HAP-1 (cell line): ENCODE data around the gene ZNF280C.

Source experiments
- DNase-seq, 2 experiments: peaks; one replicate each; pipeline ENCODE4 v3.0.0-alpha.2; 2016 to 2020; ENCODE audit warnings: low spot score in 2 of 2
- H3K27me3 ChIP-seq: fragments of 250-450 bp; sonication (Bioruptor Pico); 2 replicates; pipeline ENCODE4 v1.5.1; 2020; ENCODE audit warnings: low read depth, mild to moderate bottlenecking, moderate library complexity
- H3K36me3 ChIP-seq: fragments of 250-450 bp; sonication (Bioruptor Pico); replicated peaks from 2 replicates; pipeline ENCODE4 v1.5.1; 2020; ENCODE audit warnings: mild to moderate bottlenecking
- H3K4me1 ChIP-seq: fragments of 250-450 bp; sonication (Bioruptor Pico); 2 replicates; pipeline ENCODE4 v1.5.1; 2020; ENCODE audit warnings: mild to moderate bottlenecking
- H3K4me3 ChIP-seq: fragments of 250-450 bp; sonication (Bioruptor Pico); 2 replicates; pipeline ENCODE4 v1.5.1; 2020; ENCODE audit warnings: mild to moderate bottlenecking, moderate library complexity
- H3K9me3 ChIP-seq: fragments of 250-450 bp; sonication (Bioruptor Pico); 2 replicates; pipeline ENCODE4 v1.5.1; 2020; ENCODE audit warnings: mild to moderate bottlenecking, moderate library complexity
- in situ Hi-C: fragments of 300-500 bp; cut with MboI; formaldehyde crosslinking; loops from 3 replicates; pipeline ENCODE4 v1.14.3; 2020; ENCODE audit warnings: low sequenced_read_pairs, inconsistent platforms, mixed read lengths

Gene ZNF280C, protein sequence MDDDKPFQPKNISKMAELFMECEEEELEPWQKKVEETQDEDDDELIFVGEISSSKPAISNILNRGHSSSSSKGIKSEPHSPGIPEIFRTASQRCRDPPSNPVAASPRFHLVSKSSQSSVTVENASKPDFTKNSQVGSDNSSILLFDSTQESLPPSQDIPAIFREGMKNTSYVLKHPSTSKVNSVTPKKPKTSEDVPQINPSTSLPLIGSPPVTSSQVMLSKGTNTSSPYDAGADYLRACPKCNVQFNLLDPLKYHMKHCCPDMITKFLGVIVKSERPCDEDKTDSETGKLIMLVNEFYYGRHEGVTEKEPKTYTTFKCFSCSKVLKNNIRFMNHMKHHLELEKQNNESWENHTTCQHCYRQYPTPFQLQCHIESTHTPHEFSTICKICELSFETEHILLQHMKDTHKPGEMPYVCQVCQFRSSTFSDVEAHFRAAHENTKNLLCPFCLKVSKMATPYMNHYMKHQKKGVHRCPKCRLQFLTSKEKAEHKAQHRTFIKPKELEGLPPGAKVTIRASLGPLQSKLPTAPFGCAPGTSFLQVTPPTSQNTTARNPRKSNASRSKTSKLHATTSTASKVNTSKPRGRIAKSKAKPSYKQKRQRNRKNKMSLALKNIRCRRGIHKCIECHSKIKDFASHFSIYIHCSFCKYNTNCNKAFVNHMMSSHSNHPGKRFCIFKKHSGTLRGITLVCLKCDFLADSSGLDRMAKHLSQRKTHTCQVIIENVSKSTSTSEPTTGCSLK

GRCh38 chrX:130268449-130269170 is at the start of gene ZNF280C:
Gene ZNF280C (minus strand): TSS chrX:130268899. CDS start chrX:130260449, 8,450 bp downstream.
- H3K36me3 ChIP-seq, result no peaks in the 10 kb centered on the region
- peaks cover 8% of the 10 kb centered on the region for H3K9me3 ChIP-seq
- DNase-seq, result peak; percentile 93 to 97
- H3K4me1 ChIP-seq, result peaks cover 29% of the 10 kb centered on the region
- H3K27me3 ChIP-seq, result no peaks in the 10 kb centered on the region
- H3K4me3 ChIP-seq, result peak within 1 kb of the TSS; percentile 83
- in situ Hi-C loops, result no loop called here

GRCh38 chrX:130304587-130305368 is 36.1 kb upstream of the ZNF280C start:
- Histone ChIP-seq H3K4me3 (no peak overlapping the region), H3K27me3 (no peaks in the 10 kb centered on the region), H3K9me3 (no peaks in the 10 kb centered on the region), H3K36me3 (no peaks in the 10 kb centered on the region), H3K4me1 (no peaks in the 10 kb centered on the region)
- in situ Hi-C loops, result no loop called here
- no peak for DNase-seq

DNA sequence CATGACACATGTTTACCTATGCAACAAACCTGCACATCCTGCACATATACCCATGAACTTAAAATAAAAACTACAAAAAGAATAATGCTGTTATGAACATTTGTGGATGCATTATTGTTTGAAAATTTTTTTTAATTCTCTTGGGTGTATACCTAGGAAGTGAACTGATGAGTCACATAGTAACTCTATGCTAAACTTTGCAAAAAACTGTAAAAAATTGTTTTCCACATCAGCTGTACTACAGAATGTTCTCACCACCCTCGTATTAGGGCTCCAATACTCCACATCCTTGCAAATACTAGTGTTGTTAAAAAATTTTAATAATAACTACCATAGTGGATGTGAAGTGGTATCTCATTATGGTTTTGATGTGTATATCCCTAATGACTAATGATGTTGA is 33.3 kb upstream of the ZNF280C start:
- no peaks in the 10 kb centered on the region for H3K36me3 ChIP-seq
- no peaks in the 10 kb centered on the region for H3K27me3 ChIP-seq
- no peaks in the 10 kb centered on the region; the same call in 1 of the 2 replicates for H3K9me3 ChIP-seq
- no peak for DNase-seq
- H3K4me1 ChIP-seq, result no peaks in the 10 kb centered on the region; the same call in 1 of the 2 replicates
- no peak overlapping the region for H3K4me3 ChIP-seq
- in situ Hi-C loops, result no loop called here

- in situ Hi-C loops, result no loop called here
- H3K27me3 ChIP-seq, result no peaks in the 10 kb centered on the region
- no peak for DNase-seq
- no peaks in the 10 kb centered on the region; the same call in 1 of the 2 replicates for H3K9me3 ChIP-seq
- H3K4me3 ChIP-seq, result no peak overlapping the region
- no peaks in the 10 kb centered on the region for H3K36me3 ChIP-seq
- H3K4me1 ChIP-seq, result peaks cover 6% of the 10 kb centered on the region
Observed at GRCh38 chrX:130301405-130301804, 32.7 kb upstream of the ZNF280C start.

GRCh38 chrX:130300010-130300282 is 31.2 kb upstream of the ZNF280C start:
- Histone ChIP-seq H3K9me3 (no peaks in the 10 kb centered on the region; the same call in 1 of the 2 replicates), H3K36me3 (no peaks in the 10 kb centered on the region), H3K27me3 (no peaks in the 10 kb centered on the region), H3K4me3 (no peak overlapping the region), H3K4me1 (peaks cover 6% of the 10 kb centered on the region)
- in situ Hi-C loops, result no loop called here
- DNase-seq, result no peak

DNA sequence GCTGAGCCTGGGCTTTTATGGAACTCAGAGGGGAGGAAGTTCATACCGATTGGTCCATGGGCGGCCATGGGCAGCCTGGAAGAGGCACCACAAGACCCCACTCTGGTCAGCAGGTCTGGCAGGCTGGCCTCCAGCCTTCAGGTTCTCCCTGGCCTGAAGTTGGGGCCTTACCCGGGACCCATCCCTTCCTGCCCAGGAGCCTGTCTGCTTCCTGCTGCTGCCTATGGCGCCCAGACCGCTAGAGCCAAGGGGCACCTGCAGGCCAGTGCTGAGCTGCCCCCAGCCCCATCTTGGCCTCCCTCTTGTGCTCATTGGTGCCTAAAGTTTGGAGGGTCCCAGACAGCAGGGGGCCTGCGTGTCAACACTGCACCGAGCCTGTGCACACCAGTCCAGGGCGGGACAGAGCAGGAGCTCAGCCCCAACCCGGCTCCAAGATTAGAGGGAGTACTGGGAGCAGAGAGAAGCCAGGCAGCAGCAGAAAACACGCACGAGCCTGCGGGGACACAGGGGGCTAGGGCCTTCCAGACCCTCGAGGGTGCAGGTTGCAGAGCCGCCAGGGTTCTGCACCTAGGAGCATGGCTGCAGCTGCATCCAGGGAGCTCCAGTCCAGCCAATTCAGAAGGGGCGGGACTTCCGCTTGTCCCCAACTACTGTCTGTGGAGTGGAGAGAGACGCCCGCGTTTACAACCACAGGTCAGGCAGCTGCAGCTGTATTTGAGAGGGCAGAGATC is 30.7 kb upstream of the ZNF280C start:
- no peaks in the 10 kb centered on the region for H3K36me3 ChIP-seq
- in situ Hi-C loops, result no loop called here
- no peak overlapping the region for H3K4me3 ChIP-seq
- H3K9me3 ChIP-seq, result no peaks in the 10 kb centered on the region; the same call in 1 of the 2 replicates
- DNase-seq, result no peak
- peaks cover 6% of the 10 kb centered on the region for H3K4me1 ChIP-seq
- H3K27me3 ChIP-seq, result no peaks in the 10 kb centered on the region

- H3K4me1 ChIP-seq, result peaks cover 17% of the 10 kb centered on the region
- H3K9me3 ChIP-seq, result no peaks in the 10 kb centered on the region; the same call in 1 of the 2 replicates
- no peaks in the 10 kb centered on the region for H3K36me3 ChIP-seq
- in situ Hi-C loops, result no loop called here
- DNase-seq, result no peak
- no peaks in the 10 kb centered on the region for H3K27me3 ChIP-seq
- no peak overlapping the region for H3K4me3 ChIP-seq
Observed at GRCh38 chrX:130296743-130297142, 28.0 kb upstream of the ZNF280C start.

GRCh38 chrX:130296297-130296678 is 27.6 kb upstream of the ZNF280C start:
- in situ Hi-C loops, result no loop called here
- no peak for DNase-seq
- Histone ChIP-seq H3K4me1 (peaks cover 17% of the 10 kb centered on the region), H3K27me3 (no peaks in the 10 kb centered on the region), H3K9me3 (peaks cover under 1% of the 10 kb centered on the region; the same call in 1 of the 2 replicates), H3K4me3 (no peak overlapping the region), H3K36me3 (no peaks in the 10 kb centered on the region)

DNA sequence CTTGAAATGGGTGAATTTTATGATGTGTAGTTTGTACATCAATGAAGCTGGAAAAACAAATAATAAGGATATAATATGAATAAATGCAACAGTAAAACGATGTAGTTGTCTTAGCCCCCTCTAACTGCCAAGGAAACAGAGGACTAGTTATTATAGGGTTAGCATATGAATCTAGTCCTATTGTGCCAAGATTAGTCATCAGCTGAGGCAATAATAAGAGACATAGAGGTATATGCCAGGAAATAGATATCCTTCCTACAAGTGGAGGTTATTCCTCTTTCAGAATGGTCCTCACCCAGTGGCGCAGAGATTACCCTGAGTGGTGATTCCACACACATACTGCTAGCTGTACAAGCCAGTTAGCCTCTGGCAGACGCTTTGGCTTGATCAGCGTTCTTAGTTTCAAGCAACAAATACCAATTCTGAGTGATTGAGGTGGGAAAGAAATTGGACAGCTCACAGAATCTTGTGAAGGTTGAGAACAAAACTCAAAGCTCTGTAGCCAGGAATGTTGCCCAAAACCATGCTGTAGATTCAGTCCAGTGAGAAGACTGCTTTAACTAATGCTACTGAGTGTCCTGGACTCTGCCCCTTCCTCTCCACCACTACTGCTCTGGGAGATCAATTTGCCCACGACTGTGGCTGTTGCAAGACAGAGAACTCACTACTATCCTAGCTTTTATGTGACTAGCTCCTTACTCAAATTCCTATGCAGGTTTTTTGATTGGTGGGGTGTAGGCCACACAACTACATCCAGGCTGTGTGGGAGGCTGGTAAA is 27.0 kb upstream of the ZNF280C start:
- in situ Hi-C loops, result no loop called here
- DNase-seq, result no peak
- H3K9me3 ChIP-seq, result peaks cover 4% of the 10 kb centered on the region
- H3K4me3 ChIP-seq, result no peak overlapping the region
- no peaks in the 10 kb centered on the region for H3K36me3 ChIP-seq
- peaks cover 17% of the 10 kb centered on the region for H3K4me1 ChIP-seq
- H3K27me3 ChIP-seq, result no peaks in the 10 kb centered on the region

GRCh38 chrX:130287071-130287770 is 18.5 kb upstream of the ZNF280C start:
- Histone ChIP-seq H3K4me1 (peaks cover 18% of the 10 kb centered on the region), H3K4me3 (no peak overlapping the region), H3K36me3 (no peaks in the 10 kb centered on the region), H3K27me3 (no peaks in the 10 kb centered on the region), H3K9me3 (peaks cover 4% of the 10 kb centered on the region; the same call in 1 of the 2 replicates)
- in situ Hi-C loops, result no loop called here
- DNase-seq, result no peak

DNA sequence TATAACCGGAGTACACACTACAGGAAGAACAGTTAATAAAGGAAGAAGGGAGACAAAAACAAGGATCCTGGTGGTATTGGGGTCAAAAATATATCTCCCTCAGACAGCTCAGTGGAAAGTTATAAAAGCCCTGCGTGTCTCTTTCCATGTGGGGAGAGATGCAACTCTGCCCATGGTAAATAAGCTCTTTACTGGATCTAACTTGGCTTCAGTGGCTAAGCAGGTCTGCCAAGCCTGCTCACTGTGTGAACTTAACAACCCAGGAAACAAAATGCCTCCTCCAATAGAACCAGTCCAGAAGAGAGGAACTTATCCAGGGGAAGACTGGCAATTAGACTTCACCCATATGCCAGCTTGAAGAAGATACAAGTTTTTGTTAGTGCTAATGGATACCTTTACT is 17.0 kb upstream of the ZNF280C start:
- Histone ChIP-seq H3K36me3 (no peaks in the 10 kb centered on the region), H3K9me3 (no peaks in the 10 kb centered on the region), H3K4me1 (peaks cover 31% of the 10 kb centered on the region), H3K4me3 (no peak overlapping the region), H3K27me3 (no peaks in the 10 kb centered on the region)
- in situ Hi-C loops, result no loop called here
- DNase-seq, result no peak
